Measurements from ENCODE around the gene CDH16.
"Not testable (repeated sequence)": the region's sequence is repeated elsewhere in the genome, so short reads cannot be mapped to it uniquely, and the experiment has no call there.

The CDH16 gene

GRCh38 chr16:66898207-66898606 lies 20.5 kb downstream of the CDH16 start:
- DNase-seq (ENCODE audit: low read depth, low spot score): no peak

GRCh38 chr16:66896682-66897081 lies 22.0 kb downstream of the CDH16 start:
- not testable (repeated sequence) for DNase-seq (ENCODE audit: low read depth, low spot score)

GRCh38 chr16:66895999-66896398 lies 22.7 kb downstream of the CDH16 start:
- no peak for DNase-seq (ENCODE audit: low read depth, low spot score)

- no peak for DNase-seq (ENCODE audit: low read depth, low spot score)
These were observed 23.1 kb downstream of the CDH16 start for GRCh38 chr16:66895689-66895979.

GRCh38 chr16:66894948-66895688 lies 23.6 kb downstream of the CDH16 start:
- no peak for DNase-seq (ENCODE audit: low read depth, low spot score)

- no peak for DNase-seq (ENCODE audit: low read depth, low spot score)
These were observed 24.6 kb downstream of the CDH16 start for GRCh38 chr16:66894055-66894454.

- no peak for DNase-seq (ENCODE audit: low read depth, low spot score)
These were observed 26.9 kb downstream of the CDH16 start for GRCh38 chr16:66891797-66892196.

GRCh38 chr16:66891360-66891759 lies 27.3 kb downstream of the CDH16 start:
- no peak for DNase-seq (ENCODE audit: low read depth, low spot score)

GRCh38 chr16:66890799-66891198 lies 27.9 kb downstream of the CDH16 start:
- no peak for DNase-seq (ENCODE audit: low read depth, low spot score)

GRCh38 chr16:66889622-66890021 lies 29.1 kb downstream of the CDH16 start:
- DNase-seq (ENCODE audit: low read depth, low spot score): no peak

- no peak for DNase-seq (ENCODE audit: low read depth, low spot score)
These were observed 29.8 kb downstream of the CDH16 start for GRCh38 chr16:66888647-66889615.

- no peak for DNase-seq (ENCODE audit: low read depth, low spot score)
These were observed 31.8 kb downstream of the CDH16 start for GRCh38 chr16:66886914-66887313.

- no peak for DNase-seq (ENCODE audit: low read depth, low spot score)
These were observed 32.4 kb downstream of the CDH16 start for GRCh38 chr16:66886321-66886720.

- no peak for DNase-seq (ENCODE audit: low read depth, low spot score)
These were observed 33.2 kb downstream of the CDH16 start for GRCh38 chr16:66885491-66885890.

- DNase-seq (ENCODE audit: low read depth, low spot score): no peak
These were observed 36.0 kb downstream of the CDH16 start for GRCh38 chr16:66882702-66883101.

GRCh38 chr16:66881964-66882508 lies 36.6 kb downstream of the CDH16 start:
- no peak for DNase-seq (ENCODE audit: low read depth, low spot score)

GRCh38 chr16:66881560-66881959 lies 37.1 kb downstream of the CDH16 start:
- DNase-seq (ENCODE audit: low read depth, low spot score): no peak

GRCh38 chr16:66881014-66881417 lies 37.7 kb downstream of the CDH16 start:
- DNase-seq (ENCODE audit: low read depth, low spot score): no peak

- DNase-seq (ENCODE audit: low read depth, low spot score): peak; percentile 87
These were observed 38.2 kb downstream of the CDH16 start, which contains the start of gene PDP2 for GRCh38 chr16:66880288-66881013. Gene PDP2, plus strand, starts transcription at chr16:66880515. Its CDS starts 3,770 bp downstream, at chr16:66884285.

- no peak for DNase-seq (ENCODE audit: low read depth, low spot score)
These were observed 40.6 kb downstream of the CDH16 start for GRCh38 chr16:66878067-66878466.

GRCh38 chr16:66874079-66874775 lies 44.5 kb downstream of the CDH16 start:
- no peak for DNase-seq (ENCODE audit: low read depth, low spot score)

Data from iPS DF 19.7 (cell line).